Peyer's patch (tissue), 4 donors: Measurements from ENCODE around the gene SPRYD7. TPM values are rescaled to one million over a fixed set of nuclear protein-coding genes. Genes with fewer than 3 reads are reported as not detected.
A peak's percentile ranks its signal among the peaks of the same experiment; 100 is the strongest.

ENCODE experiments used
- DNase-seq, 3 donors: peaks; one replicate each; pipeline ENCODE4 v3.0.0-alpha.2; 2017 to 2019
- H3K27ac ChIP-seq, 4 donors: fragments of 200-600 bp; sonication (generic); one replicate each; pipeline ENCODE4 v1.5.1; 2016 to 2019
- H3K27me3 ChIP-seq, 2 donors: fragments of 200-600 bp; sonication (generic); one replicate each; pipeline ENCODE4 v1.5.1; 2019
- H3K36me3 ChIP-seq, 3 donors: fragments of 200-600 bp; sonication (generic); one replicate each; pipeline ENCODE4 v1.5.1; 2016 to 2019
- H3K4me1 ChIP-seq, 4 donors: fragments of 200-600 bp; sonication (generic); one replicate each; pipeline ENCODE4 v1.5.1; 2016 to 2019
- H3K4me3 ChIP-seq, 4 donors: fragments of 200-600 bp; sonication (generic); 1 replicate in 3 of 4; 2 replicates in 1 of 4; pipeline ENCODE4 v1.5.1; 2016 to 2019; ENCODE audit warnings: mild to moderate bottlenecking in 1 of 4
- H3K9me3 ChIP-seq, 4 donors: fragments of 200-600 bp; sonication (generic); one replicate each; pipeline ENCODE4 v1.5.1; 2016 to 2019; ENCODE audit warnings: mild to moderate bottlenecking in 1 of 4
- POLR2A ChIP-seq, 2 donors: fragments of 450-650 bp; IDR thresholded peaks; one replicate each; pipeline ENCODE4 v1.5.1; 2017; ENCODE audit warnings: antibody characterized with exemption in 2 of 2, mild to moderate bottlenecking in 2 of 2, moderate library complexity in 2 of 2
- total RNA-seq, 4 donors: library from RNA; depleted of rRNA; stranded (reverse); fragments of >200 nt; gene quantifications; one replicate each; pipeline ENCODE4 v1.1.0, GENCODE V29; 2016
- TF ChIP-seq, protein P1 (sequence below), 6 experiments: fragments of 450-650 bp in 4 of 6; fragments of 200-600 bp in 2 of 6; sonication (generic) in 1 of 6; IDR thresholded peaks; one replicate each; pipeline ENCODE4 v1.5.1; 2017 to 2019; ENCODE audit warnings: antibody characterized with exemption in 6 of 6, mild to moderate bottlenecking in 3 of 6, moderate library complexity in 1 of 6

Gene SPRYD7, protein sequence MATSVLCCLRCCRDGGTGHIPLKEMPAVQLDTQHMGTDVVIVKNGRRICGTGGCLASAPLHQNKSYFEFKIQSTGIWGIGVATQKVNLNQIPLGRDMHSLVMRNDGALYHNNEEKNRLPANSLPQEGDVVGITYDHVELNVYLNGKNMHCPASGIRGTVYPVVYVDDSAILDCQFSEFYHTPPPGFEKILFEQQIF
- total RNA-seq: 10 to 100 TPM in 1 of 4 donors, 1 to 10 TPM in 3; 5.8 to 10.3 (median 7.3) TPM

DNA sequence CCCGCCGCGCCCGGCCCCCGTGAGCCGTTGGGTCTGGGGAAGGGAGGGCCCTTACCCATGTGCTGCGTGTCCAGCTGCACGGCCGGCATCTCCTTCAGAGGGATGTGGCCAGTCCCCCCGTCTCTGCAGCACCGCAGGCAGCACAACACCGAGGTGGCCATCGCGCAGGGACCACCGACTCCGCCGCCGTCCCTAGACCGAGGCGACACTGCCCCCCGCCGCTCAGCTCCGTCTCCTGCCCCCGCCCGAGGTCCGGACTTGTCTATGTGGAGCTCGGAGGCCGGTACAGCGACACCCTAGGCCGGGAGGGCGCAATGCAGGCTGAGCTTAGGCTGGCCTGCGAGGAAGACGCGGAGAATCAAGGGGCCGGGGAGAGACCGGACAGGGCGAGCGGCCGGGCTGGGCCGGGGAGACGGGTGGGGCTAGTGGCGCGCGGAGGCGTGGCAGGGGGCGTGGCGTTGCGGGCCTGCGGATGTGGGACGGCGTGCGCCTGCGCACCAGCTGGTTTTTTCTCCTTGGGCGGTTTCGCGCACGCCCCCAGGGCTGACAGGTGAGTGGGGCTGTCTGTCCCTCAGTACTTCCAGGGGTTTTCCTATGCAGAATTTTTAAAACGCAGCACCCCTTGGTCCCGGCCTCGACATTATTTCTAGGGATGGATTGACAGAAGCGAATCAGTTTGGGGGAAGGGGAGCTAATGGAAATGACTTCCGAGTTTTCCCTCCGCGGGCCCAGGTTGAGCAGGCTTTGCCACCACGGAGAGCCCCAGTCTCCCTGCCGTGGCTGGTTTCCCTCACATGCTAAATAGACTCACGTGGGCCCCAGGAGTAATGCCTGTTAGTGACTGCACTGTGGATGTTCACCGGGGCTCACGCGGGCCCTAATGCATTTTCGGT, at the start of gene SPRYD7:
SPRYD7 (minus strand) TSS at position 266 of the 893 bp plus-strand sequence; CDS start at position 161, 105 bp downstream.
- TF ChIP-seq, protein P1, sequence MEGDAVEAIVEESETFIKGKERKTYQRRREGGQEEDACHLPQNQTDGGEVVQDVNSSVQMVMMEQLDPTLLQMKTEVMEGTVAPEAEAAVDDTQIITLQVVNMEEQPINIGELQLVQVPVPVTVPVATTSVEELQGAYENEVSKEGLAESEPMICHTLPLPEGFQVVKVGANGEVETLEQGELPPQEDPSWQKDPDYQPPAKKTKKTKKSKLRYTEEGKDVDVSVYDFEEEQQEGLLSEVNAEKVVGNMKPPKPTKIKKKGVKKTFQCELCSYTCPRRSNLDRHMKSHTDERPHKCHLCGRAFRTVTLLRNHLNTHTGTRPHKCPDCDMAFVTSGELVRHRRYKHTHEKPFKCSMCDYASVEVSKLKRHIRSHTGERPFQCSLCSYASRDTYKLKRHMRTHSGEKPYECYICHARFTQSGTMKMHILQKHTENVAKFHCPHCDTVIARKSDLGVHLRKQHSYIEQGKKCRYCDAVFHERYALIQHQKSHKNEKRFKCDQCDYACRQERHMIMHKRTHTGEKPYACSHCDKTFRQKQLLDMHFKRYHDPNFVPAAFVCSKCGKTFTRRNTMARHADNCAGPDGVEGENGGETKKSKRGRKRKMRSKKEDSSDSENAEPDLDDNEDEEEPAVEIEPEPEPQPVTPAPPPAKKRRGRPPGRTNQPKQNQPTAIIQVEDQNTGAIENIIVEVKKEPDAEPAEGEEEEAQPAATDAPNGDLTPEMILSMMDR (IDR thresholded peaks at IDR 0.05): peak; percentile 68 to 98 (median 93)
- peak; percentile 56 to 79 for TF ChIP-seq POLR2A (IDR thresholded peaks at IDR 0.05)
- DNase-seq: peak; percentile 95 to 99 (median 99)
- H3K27ac ChIP-seq: peak within 1 kb of the TSS; percentile 79 to 91 (median 84)
- H3K4me1 ChIP-seq: peaks cover 0 to 16% (median 0%) of the 10 kb centered on the region in 4 donors
- H3K27me3 ChIP-seq: no peaks in the 10 kb centered on the region
- H3K36me3 ChIP-seq: no peaks in the 10 kb centered on the region
- peak within 1 kb of the TSS; percentile 71 to 88 (median 81) for H3K4me3 ChIP-seq
- H3K9me3 ChIP-seq: no peaks in the 10 kb centered on the region

DNA sequence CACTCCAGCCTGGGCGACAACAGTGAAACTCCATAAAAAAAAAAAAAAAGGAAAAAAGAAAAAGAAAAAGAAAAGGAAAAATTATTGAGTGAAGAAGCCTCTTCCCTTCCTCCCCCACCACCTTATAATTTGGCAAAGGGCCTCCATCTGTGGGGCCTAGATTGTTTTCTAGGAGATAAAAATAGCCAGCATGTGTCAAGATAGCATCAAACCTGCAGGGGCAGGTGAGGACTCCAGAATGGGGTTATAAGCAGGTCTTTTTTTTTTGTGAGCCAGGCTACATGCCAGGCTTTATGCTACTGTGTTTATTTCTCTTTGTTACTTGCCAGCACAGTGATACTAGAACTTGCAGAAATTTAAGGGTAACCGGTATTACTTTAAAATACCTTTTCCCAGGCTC, 49.0 kb upstream of the SPRYD7 start:
- no peaks in the 10 kb centered on the region for H3K4me1 ChIP-seq
- no peak for TF ChIP-seq POLR2A (IDR thresholded peaks at IDR 0.05)
- TF ChIP-seq, protein P1 (IDR thresholded peaks at IDR 0.05): no peak
- no peaks in the 10 kb centered on the region for H3K9me3 ChIP-seq
- no peaks in the 10 kb centered on the region for H3K27me3 ChIP-seq
- H3K27ac ChIP-seq: no peak overlapping the region
- DNase-seq: no peak
- H3K4me3 ChIP-seq: no peak overlapping the region
- H3K36me3 ChIP-seq: no peaks in the 10 kb centered on the region

DNA sequence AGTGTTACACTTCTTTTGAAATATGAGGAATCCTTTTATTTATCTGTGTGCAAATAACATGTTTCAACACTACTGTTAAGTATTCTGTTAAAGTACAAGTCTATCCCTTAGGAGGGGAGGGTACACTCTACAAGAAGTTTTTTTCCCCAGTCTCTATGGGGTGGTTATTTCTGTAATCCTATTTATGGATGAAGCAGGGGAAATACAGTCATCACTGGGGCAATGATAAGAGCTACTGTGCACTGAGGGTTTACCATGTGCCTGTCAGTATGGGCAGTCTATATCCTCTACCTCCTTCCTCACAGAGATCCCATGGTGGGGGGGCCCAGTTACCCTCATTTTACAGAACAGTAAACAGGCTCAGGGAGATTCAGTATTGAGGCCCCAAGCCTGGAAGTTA, 44.1 kb upstream of the SPRYD7 start:
- Histone ChIP-seq H3K9me3 (no peaks in the 10 kb centered on the region), H3K27me3 (no peaks in the 10 kb centered on the region), H3K36me3 (no peaks in the 10 kb centered on the region), H3K27ac (no peak overlapping the region), H3K4me1 (no peaks in the 10 kb centered on the region), H3K4me3 (no peak overlapping the region)
- TF ChIP-seq, protein P1 (IDR thresholded peaks at IDR 0.05): no peak
- no peak for TF ChIP-seq POLR2A (IDR thresholded peaks at IDR 0.05)
- DNase-seq: no peak

DNA sequence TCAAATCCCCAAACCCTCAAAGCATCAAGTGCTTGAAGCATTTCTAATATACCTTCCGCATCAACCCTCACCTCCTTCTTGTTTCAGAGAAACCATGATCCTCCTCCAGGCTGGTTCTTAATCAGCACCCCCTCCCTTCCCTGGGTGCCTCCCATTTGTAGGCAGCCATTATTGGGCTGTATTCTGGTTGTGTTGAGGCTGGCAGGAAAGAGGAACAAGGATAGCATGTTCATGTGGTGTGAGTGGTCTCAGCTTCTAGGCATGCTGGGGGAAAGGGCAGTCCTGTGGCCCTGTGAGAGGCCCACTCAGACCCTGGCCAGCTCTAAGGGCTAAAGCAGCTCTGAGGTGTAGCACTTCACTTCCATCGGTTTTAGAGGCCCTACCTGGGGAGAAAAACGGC, 41.9 kb upstream of the SPRYD7 start:
- no peak overlapping the region for H3K27ac ChIP-seq
- no peaks in the 10 kb centered on the region for H3K9me3 ChIP-seq
- no peaks in the 10 kb centered on the region for H3K4me1 ChIP-seq
- no peak for DNase-seq
- no peaks in the 10 kb centered on the region for H3K36me3 ChIP-seq
- TF ChIP-seq POLR2A (IDR thresholded peaks at IDR 0.05): no peak
- TF ChIP-seq, protein P1 (IDR thresholded peaks at IDR 0.05): no peak
- no peaks in the 10 kb centered on the region for H3K27me3 ChIP-seq
- no peak overlapping the region for H3K4me3 ChIP-seq

DNA sequence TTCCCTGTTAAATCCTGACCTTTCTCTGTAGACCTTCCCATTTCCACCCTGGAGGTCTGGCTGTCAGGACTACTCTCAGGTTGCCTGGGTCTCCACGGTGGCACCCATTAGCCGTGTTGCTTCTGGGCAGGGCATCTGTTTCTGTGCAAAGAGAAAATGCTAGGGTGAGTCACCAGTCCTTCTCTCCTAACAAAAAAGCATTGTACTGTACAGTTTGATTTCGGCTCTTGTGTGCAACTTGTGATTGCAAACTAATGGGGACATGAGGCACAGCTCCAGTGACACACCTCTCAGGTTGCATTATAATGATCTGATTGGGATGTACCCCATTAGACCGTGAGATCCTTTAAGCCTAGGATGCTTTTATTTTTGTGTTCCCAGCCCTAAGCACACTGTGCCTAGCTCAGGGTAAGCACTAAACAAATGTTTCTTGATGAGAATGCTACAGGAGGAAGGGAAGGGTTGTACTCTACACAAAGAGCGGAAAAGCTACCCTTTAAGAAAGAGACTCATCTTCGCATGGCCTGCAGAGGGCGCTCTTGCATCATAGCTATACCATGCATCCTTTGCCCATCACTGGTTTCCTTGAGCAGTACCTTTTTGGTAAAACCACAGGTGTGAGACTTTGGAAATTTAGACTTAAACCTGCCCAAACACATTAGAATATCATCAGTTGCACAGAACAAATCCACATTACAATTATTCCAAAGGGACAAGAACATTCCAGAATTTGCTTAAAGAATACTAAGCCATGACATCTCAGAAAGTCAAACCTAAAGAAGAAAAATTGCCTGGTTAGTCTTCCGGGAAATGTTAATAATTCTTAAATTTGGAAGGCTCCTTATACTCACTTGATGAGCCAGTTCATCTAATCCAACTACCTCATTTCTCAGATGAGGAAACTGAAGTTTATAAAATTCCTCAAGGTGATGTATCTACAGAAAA, 40.4 kb upstream of the SPRYD7 start:
- DNase-seq: peak; percentile 74 to 90 (median 78)
- no peaks in the 10 kb centered on the region for H3K9me3 ChIP-seq
- H3K4me3 ChIP-seq: no peak overlapping the region
- no peak overlapping the region for H3K27ac ChIP-seq
- H3K36me3 ChIP-seq: no peaks in the 10 kb centered on the region
- H3K4me1 ChIP-seq: no peaks in the 10 kb centered on the region
- TF ChIP-seq, protein P1 (IDR thresholded peaks at IDR 0.05): peak; percentile 72 to 94 (median 92)
- TF ChIP-seq POLR2A (IDR thresholded peaks at IDR 0.05): no peak
- H3K27me3 ChIP-seq: no peaks in the 10 kb centered on the region
